ENCODE data around the gene PATJ. TPM values are rescaled to one million over a fixed set of nuclear protein-coding genes. Genes with fewer than 3 reads are reported as not detected.

Gene PATJ
- total and polyA plus RNA-seq, 2 donors (not counting 1 experiment from before 2014, with no cell fraction given) = 8.0 to 45.3 TPM

DNA sequence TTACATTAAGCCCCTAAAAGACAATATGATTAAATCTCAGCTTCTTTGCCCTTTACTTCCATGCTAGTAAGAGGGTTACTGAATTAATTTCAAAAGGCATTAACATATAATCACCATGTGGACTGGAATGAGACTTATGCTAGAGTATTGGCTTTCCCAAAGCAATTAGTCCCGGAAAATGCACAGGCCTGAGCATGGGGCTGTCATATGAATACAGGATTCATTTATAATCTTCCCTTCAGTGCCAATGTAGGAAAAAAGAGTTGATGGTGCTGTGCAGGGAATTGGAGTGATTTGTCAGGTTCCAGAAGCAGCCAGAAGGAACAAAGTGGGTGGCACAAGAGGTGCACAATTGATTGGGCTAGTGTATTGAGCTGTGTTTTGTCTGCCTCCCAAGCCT lies 253.4 kb downstream of the PATJ start:
- H3K4me1 Mint-ChIP-seq = no peaks in the 10 kb centered on the region
- Histone ChIP-seq H2AFZ (ENCODE audit: insufficient read depth, low read depth, low read length, poor library complexity, severe bottlenecking) (no peak overlapping the region), H3K27ac (ENCODE audit: low read length in 2 of 2) (no peak overlapping the region), H3K4me1 (ENCODE audit: control insufficient read depth in 2 of 2, insufficient read depth in 2 of 2, low read length in 2 of 2) (no peaks in the 10 kb centered on the region), H3K4me3 (ENCODE audit: control extremely low read depth in 1 of 5, extremely low read depth in 1 of 5, insufficient read depth in 1 of 5, low read depth in 2 of 5, low read length in 4 of 5) (no peak overlapping the region), H3K36me3 (replicated peaks in 1 of 2; ENCODE audit: control extremely low read depth in 1 of 2, control insufficient read depth in 1 of 2, extremely low read depth in 1 of 2, insufficient read depth in 2 of 2, low read length in 1 of 2) (no peaks in the 10 kb centered on the region), H3K27me3 (replicated peaks in 1 of 4; ENCODE audit: control extremely low read depth in 1 of 4, control insufficient read depth in 3 of 4, insufficient read depth in 4 of 4, low read length in 3 of 4) (no peaks in the 10 kb centered on the region), H3K4me2 (replicated peaks; ENCODE audit: low read depth, low read length, poor library complexity, severe bottlenecking) (no peak overlapping the region), H3K9me3 (ENCODE audit: control extremely low read depth in 1 of 3, control insufficient read depth in 2 of 3, insufficient read depth in 1 of 3, low read length in 2 of 3) (no peaks in the 10 kb centered on the region), H3K9ac (ENCODE audit: low read length) (no peak overlapping the region), H3K79me2 (ENCODE audit: control insufficient read depth, insufficient read depth, low read length) (no peaks in the 10 kb centered on the region), H4K20me1 (ENCODE audit: control insufficient read depth, insufficient read depth, low read length, poor library complexity, severe bottlenecking) (no peaks in the 10 kb centered on the region)
- ChIA-PET CTCF (no interaction called here), POLR2A (no interaction called here)
- DNase-seq = no peak
- no peak overlapping the region for H3K4me3 Mint-ChIP-seq
- H3K27me3 Mint-ChIP-seq = no peaks in the 10 kb centered on the region
- no CpG with 5 or more reads among the region's 1 CpG for WGBS (ENCODE audit: insufficient coverage)
- H3K27ac Mint-ChIP-seq = no peak overlapping the region
- H3K9me3 Mint-ChIP-seq (ENCODE audit: insufficient read depth) = no peaks in the 10 kb centered on the region
- ATAC-seq (ENCODE audit: low read depth) = no peak
- TF ChIP-seq EZH2 (IDR thresholded peaks at IDR 0.05; ENCODE audit: borderline replicate concordance, insufficient read depth, low read depth, low read length, poor library complexity, severe bottlenecking) = no peak
- TF ChIP-seq, protein P1, sequence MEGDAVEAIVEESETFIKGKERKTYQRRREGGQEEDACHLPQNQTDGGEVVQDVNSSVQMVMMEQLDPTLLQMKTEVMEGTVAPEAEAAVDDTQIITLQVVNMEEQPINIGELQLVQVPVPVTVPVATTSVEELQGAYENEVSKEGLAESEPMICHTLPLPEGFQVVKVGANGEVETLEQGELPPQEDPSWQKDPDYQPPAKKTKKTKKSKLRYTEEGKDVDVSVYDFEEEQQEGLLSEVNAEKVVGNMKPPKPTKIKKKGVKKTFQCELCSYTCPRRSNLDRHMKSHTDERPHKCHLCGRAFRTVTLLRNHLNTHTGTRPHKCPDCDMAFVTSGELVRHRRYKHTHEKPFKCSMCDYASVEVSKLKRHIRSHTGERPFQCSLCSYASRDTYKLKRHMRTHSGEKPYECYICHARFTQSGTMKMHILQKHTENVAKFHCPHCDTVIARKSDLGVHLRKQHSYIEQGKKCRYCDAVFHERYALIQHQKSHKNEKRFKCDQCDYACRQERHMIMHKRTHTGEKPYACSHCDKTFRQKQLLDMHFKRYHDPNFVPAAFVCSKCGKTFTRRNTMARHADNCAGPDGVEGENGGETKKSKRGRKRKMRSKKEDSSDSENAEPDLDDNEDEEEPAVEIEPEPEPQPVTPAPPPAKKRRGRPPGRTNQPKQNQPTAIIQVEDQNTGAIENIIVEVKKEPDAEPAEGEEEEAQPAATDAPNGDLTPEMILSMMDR (IDR thresholded peaks at IDR 0.05) = no peak
- intact Hi-C loops (cut with micrococcal nuclease) = no loop called here

DNA sequence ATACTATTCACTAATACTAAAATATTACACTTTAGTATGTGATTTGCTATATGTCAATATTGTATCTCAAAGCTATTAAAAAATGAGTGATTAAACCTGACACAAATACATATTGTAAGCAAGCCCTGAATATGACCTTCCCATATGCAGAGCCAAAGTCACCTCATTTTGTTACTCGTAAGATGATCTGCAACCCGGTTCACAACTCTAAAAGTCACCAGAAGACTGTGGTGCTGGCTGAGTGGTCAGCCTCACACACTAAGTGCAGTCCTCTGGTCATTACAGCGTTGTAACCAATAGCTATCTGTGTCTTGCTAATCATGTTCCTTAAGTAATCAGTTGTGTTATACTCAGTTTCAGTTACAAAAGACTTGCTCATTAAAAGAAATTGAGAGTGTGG lies 254.8 kb downstream of the PATJ start:
- DNase-seq = no peak
- Mint-ChIP-seq H3K9me3 (ENCODE audit: insufficient read depth) (no peaks in the 10 kb centered on the region), H3K27ac (no peak overlapping the region), H3K4me1 (no peaks in the 10 kb centered on the region), H3K4me3 (no peak overlapping the region), H3K27me3 (no peaks in the 10 kb centered on the region)
- Histone ChIP-seq H3K4me2 (replicated peaks; ENCODE audit: low read depth, low read length, poor library complexity, severe bottlenecking) (no peak overlapping the region), H3K9me3 (ENCODE audit: control extremely low read depth in 1 of 3, control insufficient read depth in 2 of 3, insufficient read depth in 1 of 3, low read length in 2 of 3) (no peaks in the 10 kb centered on the region), H3K9ac (ENCODE audit: low read length) (no peak overlapping the region), H3K27me3 (replicated peaks in 1 of 4; ENCODE audit: control extremely low read depth in 1 of 4, control insufficient read depth in 3 of 4, insufficient read depth in 4 of 4, low read length in 3 of 4) (no peaks in the 10 kb centered on the region), H3K79me2 (ENCODE audit: control insufficient read depth, insufficient read depth, low read length) (no peaks in the 10 kb centered on the region), H3K4me1 (ENCODE audit: control insufficient read depth in 2 of 2, insufficient read depth in 2 of 2, low read length in 2 of 2) (no peaks in the 10 kb centered on the region), H3K36me3 (replicated peaks in 1 of 2; ENCODE audit: control extremely low read depth in 1 of 2, control insufficient read depth in 1 of 2, extremely low read depth in 1 of 2, insufficient read depth in 2 of 2, low read length in 1 of 2) (no peaks in the 10 kb centered on the region), H4K20me1 (ENCODE audit: control insufficient read depth, insufficient read depth, low read length, poor library complexity, severe bottlenecking) (no peaks in the 10 kb centered on the region), H3K4me3 (ENCODE audit: control extremely low read depth in 1 of 5, extremely low read depth in 1 of 5, insufficient read depth in 1 of 5, low read depth in 2 of 5, low read length in 4 of 5) (no peak overlapping the region), H2AFZ (ENCODE audit: insufficient read depth, low read depth, low read length, poor library complexity, severe bottlenecking) (no peak overlapping the region), H3K27ac (ENCODE audit: low read length in 2 of 2) (no peak overlapping the region)
- WGBS (ENCODE audit: insufficient coverage) = 100% methylated on average over 2 of the region's 3 CpGs
- ATAC-seq (ENCODE audit: low read depth) = no peak
- ChIA-PET POLR2A (no interaction called here), CTCF (no interaction called here)
- intact Hi-C loops (cut with micrococcal nuclease) = no loop called here
- TF ChIP-seq, protein P1 (IDR thresholded peaks at IDR 0.05) = no peak
- TF ChIP-seq EZH2 (IDR thresholded peaks at IDR 0.05; ENCODE audit: borderline replicate concordance, insufficient read depth, low read depth, low read length, poor library complexity, severe bottlenecking) = no peak
